BLaER1 (cell line): ENCODE measurements around the gene MORN1.

Experiments used
- H3K27ac ChIP-seq: shearing (Covaris generic); formaldehyde crosslinking; 2 replicates; pipeline ENCODE4 v1.8.1; 2022
- H3K27me3 ChIP-seq: shearing (Covaris generic); formaldehyde crosslinking; 2 replicates; pipeline ENCODE4 v1.8.1; 2022
- H3K36me3 ChIP-seq: shearing (Covaris generic); formaldehyde crosslinking; 2 replicates; pipeline ENCODE4 v1.8.1; 2022
- H3K4me1 ChIP-seq: shearing (Covaris generic); formaldehyde crosslinking; 2 replicates; pipeline ENCODE4 v1.8.1; 2022
- H3K4me2 ChIP-seq: shearing (Covaris generic); formaldehyde crosslinking; 2 replicates; pipeline ENCODE4 v1.8.1; 2022
- H3K4me3 ChIP-seq: shearing (Covaris generic); formaldehyde crosslinking; 2 replicates; pipeline ENCODE4 v1.8.1; 2022
- H3K9ac ChIP-seq: shearing (Covaris generic); formaldehyde crosslinking; 2 replicates; pipeline ENCODE4 v1.8.1; 2022
- H3K9me3 ChIP-seq: shearing (Covaris generic); formaldehyde crosslinking; 2 replicates; pipeline ENCODE4 v1.8.1; 2022
- H4K20me1 ChIP-seq: shearing (Covaris generic); formaldehyde crosslinking; 2 replicates; pipeline ENCODE4 v1.8.1; 2022
- Cebpa-rat ChIP-seq: shearing (Covaris generic); IDR thresholded peaks from 2 replicates; pipeline ENCODE4 v1.8.1; 2022

Gene MORN1

DNA sequence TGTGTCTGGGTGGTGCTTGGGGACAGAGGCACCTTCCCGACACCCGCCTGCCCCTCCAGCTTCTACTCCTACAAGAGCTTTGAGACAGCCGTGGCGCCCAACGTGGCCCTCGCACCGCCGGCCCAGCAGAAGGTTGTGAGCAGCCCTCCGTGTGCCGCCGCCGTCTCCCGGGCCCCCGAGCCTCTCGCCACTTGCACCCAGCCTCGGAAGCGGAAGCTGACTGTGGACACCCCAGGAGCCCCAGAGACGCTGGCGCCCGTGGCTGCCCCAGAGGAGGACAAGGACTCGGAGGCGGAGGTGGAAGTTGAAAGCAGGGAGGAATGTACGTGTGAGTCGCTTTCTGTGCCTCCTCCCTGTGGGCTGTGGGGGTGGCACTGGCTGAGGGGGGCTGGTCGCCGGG, 87.6 kb downstream of the MORN1 start:
- peaks cover 51% of the 10 kb centered on the region for H3K36me3 ChIP-seq
- no peaks in the 10 kb centered on the region for H3K9me3 ChIP-seq
- H4K20me1 ChIP-seq: peaks cover 87% of the 10 kb centered on the region
- no peak for TF ChIP-seq Cebpa-rat
- H3K27ac ChIP-seq: no peak overlapping the region
- H3K4me1 ChIP-seq: peaks cover 95% of the 10 kb centered on the region
- no peaks in the 10 kb centered on the region for H3K27me3 ChIP-seq
- H3K9ac ChIP-seq: no peak overlapping the region
- peak overlapping the region; percentile 94 for H3K4me2 ChIP-seq
- no peak overlapping the region for H3K4me3 ChIP-seq

DNA sequence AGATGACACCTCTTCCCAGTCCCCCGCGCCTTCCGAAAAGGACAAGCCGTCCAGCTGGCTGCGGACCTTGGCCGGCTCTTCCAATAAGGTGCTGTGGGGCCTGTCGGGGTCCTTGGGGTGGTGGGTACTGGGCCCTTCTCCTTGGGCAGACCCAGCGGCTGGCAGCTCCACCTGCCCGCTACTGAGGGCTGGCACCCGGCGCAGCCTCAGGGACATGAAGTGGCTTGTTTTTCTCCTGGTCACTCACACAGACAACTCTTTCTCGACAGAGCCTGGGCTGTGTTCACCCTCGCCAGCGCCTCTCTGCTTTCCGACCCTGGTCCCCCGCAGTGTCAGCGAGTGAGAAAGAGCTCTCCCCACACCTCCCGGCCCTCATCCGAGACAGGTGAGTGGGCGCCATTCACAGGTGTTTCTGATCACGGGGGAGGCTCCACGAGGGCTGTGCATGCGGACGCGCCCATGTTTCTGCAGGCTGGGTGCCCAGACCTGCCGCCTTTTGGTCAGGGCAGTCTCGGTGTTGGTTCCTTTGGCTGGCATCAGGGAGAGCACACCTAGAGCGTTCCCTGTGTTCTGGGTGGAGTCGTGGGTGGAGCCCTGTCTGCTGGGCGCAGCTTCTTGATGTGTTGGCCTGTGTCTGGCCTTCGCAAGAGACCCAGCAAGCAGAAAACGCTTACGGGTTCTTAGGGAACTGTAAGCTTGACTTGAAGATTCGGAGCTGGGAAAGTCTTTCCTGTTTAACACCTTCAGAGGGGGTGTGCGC, 88.2 kb downstream of the MORN1 start:
- TF ChIP-seq Cebpa-rat: no peak
- Histone ChIP-seq H3K36me3 (peaks cover 46% of the 10 kb centered on the region), H3K9me3 (no peaks in the 10 kb centered on the region), H3K4me3 (no peak overlapping the region), H3K9ac (0 out of 2 replicates have a peak overlapping the region, but pooled peaks have one; percentile 10), H3K27me3 (no peaks in the 10 kb centered on the region), H3K4me2 (peak overlapping the region; percentile 94), H3K27ac (no peak overlapping the region), H3K4me1 (peaks cover 95% of the 10 kb centered on the region), H4K20me1 (peaks cover 87% of the 10 kb centered on the region)

DNA sequence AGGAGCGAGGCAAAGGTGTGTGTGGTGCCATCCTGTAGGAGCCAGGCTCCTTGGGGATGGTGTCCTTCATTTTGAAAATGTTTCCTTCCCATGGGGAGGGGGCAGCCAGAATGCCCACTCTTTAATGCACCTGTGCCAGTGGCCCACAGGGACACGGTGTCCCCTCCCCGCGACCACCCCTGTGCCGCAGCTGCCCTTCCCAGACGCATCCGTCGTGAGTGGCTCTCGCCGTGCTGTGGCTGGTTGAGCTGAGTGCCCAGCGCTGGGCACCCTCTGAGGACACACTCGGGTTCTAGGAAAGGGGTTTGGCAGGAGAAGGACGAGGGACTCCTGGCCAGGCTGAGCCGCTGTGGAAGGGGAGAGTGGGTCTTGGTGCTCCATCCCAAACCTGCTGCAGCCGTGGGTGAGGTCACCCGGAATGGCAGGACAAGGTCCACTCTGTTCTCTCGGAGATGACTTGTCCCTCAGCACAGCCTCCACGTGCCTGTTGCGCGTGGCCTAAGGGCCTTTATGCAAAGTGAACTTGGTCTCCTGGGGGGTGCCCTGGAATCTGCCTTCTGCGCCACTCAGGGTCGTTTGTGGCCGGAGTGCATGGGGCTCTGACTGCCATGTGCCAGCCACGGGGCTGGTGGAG, 88.9 kb downstream of the MORN1 start:
- H3K9me3 ChIP-seq: no peaks in the 10 kb centered on the region
- H3K27me3 ChIP-seq: no peaks in the 10 kb centered on the region
- H3K27ac ChIP-seq: peak overlapping the region; percentile 99
- peaks cover 95% of the 10 kb centered on the region for H3K4me1 ChIP-seq
- H4K20me1 ChIP-seq: peaks cover 90% of the 10 kb centered on the region
- H3K4me2 ChIP-seq: peak overlapping the region; percentile 94
- H3K9ac ChIP-seq: peak overlapping the region; percentile 34; the same call in 1 of the 2 replicates
- peaks cover 41% of the 10 kb centered on the region for H3K36me3 ChIP-seq
- H3K4me3 ChIP-seq: no peak overlapping the region
- no peak for TF ChIP-seq Cebpa-rat

DNA sequence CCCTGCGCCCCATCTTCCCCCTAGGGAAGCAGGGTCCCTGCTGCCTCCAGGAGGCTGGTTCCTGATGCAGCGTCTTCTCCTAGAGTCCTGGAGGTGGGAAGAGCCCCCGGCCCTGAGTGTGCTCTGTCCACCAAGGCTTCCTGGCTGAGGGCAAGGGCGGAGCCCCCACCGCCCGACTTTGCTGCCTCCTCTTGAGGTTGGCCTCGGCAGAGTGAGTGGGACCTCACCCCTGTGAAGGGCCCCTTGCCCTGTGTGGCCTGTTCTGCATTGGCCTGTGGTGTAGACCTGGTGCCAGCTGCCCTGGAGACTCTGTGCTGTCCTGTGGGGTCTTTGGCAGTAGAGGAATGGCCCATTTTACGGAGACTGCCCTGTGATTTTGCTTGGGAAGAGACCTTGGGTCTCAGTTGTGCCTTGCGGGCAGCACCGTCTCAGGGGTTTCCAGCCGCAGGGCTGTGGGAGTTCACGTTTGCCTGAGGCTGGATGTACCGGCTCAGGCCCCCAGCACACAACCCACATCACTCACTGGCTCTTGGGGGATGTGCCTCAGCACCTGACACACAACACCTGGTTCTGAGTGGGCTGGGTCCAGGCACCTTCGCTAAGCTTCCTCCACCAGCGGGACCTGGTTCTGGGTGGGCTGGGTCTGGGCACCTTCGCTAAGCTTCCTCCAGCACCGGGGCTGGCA, 89.6 kb downstream of the MORN1 start:
- peak overlapping the region; percentile 50 for H3K4me3 ChIP-seq
- H3K27me3 ChIP-seq: no peaks in the 10 kb centered on the region
- H4K20me1 ChIP-seq: peaks cover 96% of the 10 kb centered on the region
- peaks cover 36% of the 10 kb centered on the region for H3K36me3 ChIP-seq
- no peaks in the 10 kb centered on the region for H3K9me3 ChIP-seq
- H3K4me2 ChIP-seq: peak overlapping the region; percentile 94
- peak overlapping the region; percentile 34 for H3K9ac ChIP-seq
- TF ChIP-seq Cebpa-rat: no peak
- peaks cover 95% of the 10 kb centered on the region for H3K4me1 ChIP-seq
- H3K27ac ChIP-seq: peak overlapping the region; percentile 99

DNA sequence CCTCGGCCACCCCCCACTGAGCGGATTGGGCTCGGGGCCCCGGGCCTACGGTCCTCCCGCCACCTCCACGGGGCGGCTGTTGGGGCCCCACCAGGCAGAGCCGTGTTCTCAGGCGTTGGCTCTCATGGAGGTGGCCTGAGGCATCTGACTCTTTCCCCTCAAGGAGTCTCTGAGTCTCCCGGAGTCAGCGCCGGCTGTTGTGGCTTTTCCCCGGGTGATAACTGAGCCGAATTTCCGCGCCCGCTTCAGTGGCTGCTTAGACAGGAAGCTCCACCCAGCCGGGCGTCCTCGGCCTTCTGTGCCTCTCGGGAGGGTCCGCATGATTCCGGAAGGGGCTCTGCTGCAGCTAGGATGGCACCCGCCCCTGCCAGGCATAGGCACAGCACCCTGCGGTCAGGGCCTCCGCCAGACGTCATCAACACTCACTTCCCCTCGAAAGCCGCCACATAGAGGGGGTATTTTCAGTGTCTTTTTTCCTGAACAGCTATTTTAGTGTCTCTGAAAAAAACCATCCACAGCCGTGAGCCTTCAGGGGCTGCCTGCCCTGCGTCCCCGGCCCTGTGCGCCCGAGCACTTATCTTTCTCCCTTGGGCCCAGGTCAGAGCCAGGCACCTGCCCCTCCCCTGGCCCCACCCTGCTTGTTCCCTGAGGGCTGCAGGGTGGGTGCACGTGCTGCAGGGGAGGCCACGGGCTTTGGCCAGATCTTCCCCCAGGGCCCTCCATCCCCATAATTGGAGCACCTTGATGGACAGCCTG, 90.3 kb downstream of the MORN1 start:
- H3K9ac ChIP-seq: peak overlapping the region; percentile 90
- peak overlapping the region; percentile 99 for H3K27ac ChIP-seq
- peaks cover 96% of the 10 kb centered on the region for H4K20me1 ChIP-seq
- H3K27me3 ChIP-seq: no peaks in the 10 kb centered on the region
- peak overlapping the region; percentile 62 for H3K4me3 ChIP-seq
- no peak for TF ChIP-seq Cebpa-rat
- peaks cover 91% of the 10 kb centered on the region for H3K4me1 ChIP-seq
- no peaks in the 10 kb centered on the region for H3K9me3 ChIP-seq
- peaks cover 29% of the 10 kb centered on the region for H3K36me3 ChIP-seq
- H3K4me2 ChIP-seq: peak overlapping the region; percentile 100

DNA sequence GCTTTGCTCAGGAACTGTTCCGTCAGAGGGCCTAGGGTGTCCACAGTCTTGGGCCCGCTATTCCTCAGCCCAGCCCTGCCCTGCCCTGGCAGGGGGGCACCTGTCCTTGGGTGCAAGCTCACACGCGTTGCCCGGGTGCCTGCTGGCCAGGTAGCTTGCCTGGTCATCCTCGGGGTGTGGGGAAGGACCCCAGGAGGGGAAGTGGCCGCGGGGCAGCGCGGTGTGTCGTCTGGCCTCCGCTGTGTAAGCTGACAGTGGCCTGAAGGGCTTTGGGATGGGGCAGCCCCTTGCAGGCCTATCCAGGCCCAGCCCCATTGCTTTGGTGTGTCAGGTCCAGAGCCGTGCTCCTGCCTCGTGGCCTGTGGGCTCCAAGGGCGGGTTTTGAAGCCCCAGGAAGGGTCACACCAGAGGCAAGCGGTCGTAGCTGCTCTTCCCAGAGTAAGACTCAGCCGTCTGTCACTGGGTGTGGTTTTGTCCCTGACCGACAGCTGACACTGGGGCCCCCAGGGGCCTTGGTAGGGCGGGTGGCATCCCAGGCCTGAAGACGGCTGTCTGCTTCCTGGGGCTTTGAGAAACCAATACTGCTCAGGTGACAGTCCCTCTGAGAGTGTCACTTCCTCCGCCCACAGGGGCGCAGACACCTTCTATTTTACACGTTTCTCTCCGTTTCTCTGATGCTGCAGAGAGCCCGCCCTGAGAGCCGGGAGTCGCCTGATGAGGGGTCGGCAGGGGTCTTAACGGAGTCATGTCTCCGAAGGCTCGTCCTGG, 91.2 kb downstream of the MORN1 start:
- Histone ChIP-seq H3K27me3 (no peaks in the 10 kb centered on the region; the same call in 1 of the 2 replicates), H3K4me2 (peak overlapping the region; percentile 100)

DNA sequence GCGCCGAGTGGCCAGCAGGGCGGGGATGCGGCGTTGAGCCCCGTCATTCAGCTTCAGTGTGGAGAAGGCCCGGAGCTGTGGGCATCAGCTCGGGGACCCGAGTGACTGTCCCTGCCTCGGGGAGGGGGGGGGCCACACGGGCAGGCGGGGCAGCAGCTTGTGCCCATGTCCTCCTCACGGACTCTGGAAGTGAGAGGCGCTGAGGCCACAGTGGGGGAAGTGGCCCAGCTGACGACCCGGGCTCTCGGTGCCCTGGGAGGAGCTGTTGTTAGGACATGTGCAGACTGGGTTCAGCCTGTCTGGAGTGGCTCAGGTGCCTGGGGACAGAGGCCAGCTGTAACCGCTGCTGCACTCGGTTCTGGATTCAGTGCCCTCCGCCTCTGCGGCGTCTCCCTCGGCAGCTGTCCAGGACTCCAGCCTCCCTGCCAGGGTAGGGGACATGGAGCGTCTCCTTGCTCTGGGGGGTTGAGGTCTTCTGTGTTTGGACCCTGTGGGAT, 92.2 kb downstream of the MORN1 start:
- TF ChIP-seq Cebpa-rat: no peak
- Histone ChIP-seq H4K20me1 (peaks cover 96% of the 10 kb centered on the region), H3K36me3 (peaks cover 11% of the 10 kb centered on the region)

More for the DNA sequence above, 91.2 kb downstream of the MORN1 start:
- Histone ChIP-seq H3K4me1 (peaks cover 85% of the 10 kb centered on the region), H3K4me3 (peak overlapping the region; percentile 62), H3K9me3 (no peaks in the 10 kb centered on the region), H3K27ac (peak overlapping the region; percentile 99), H4K20me1 (peaks cover 96% of the 10 kb centered on the region), H3K9ac (peak overlapping the region; percentile 90), H3K36me3 (peaks cover 21% of the 10 kb centered on the region)
- TF ChIP-seq Cebpa-rat: no peak

DNA sequence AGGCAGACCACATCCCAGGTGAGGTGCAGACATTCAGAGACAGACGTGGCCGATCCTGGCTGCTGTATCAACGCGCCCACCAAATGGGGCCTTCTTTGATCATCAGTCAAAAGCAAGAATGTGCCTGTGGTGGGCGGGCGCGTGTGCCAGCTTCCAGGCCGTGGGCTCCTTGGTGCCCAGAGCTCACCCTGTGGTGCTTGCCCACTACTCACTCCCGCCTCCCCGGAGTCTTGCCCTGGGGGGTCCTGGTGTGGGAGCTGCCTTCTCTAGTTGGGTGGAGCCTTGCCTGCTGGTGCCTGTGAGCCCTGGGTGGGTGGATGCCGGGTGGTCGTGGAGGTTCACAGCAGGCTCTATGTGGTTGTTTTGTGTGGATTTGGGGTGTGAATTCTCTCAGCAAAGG, 92.7 kb downstream of the MORN1 start:
- H3K4me2 ChIP-seq: peak overlapping the region; percentile 100
- no peak overlapping the region for H3K4me3 ChIP-seq
- H3K36me3 ChIP-seq: peaks cover 6% of the 10 kb centered on the region
- H3K9me3 ChIP-seq: no peaks in the 10 kb centered on the region
- H3K9ac ChIP-seq: no peak overlapping the region
- peaks cover 85% of the 10 kb centered on the region for H3K4me1 ChIP-seq
- H3K27ac ChIP-seq: peak overlapping the region; percentile 99
- H3K27me3 ChIP-seq: peaks cover 15% of the 10 kb centered on the region
- H4K20me1 ChIP-seq: peaks cover 96% of the 10 kb centered on the region
- TF ChIP-seq Cebpa-rat: no peak

More for the DNA sequence above, 92.2 kb downstream of the MORN1 start:
- Histone ChIP-seq H3K27me3 (peaks cover 10% of the 10 kb centered on the region; the same call in 1 of the 2 replicates), H3K9me3 (no peaks in the 10 kb centered on the region), H3K9ac (peak overlapping the region; percentile 90), H3K4me1 (peaks cover 85% of the 10 kb centered on the region), H3K4me2 (peak overlapping the region; percentile 100), H3K27ac (peak overlapping the region; percentile 99), H3K4me3 (peak overlapping the region; percentile 62)
